A204.1 (cell line): Measurements from ENCODE around the gene SORT1.
"Not testable (repeated sequence)": the region's sequence is repeated elsewhere in the genome, so short reads cannot be mapped to it uniquely, and the experiment has no call there.

Experiments
- FAIRE-seq: peaks from 2 replicates; lab custom pipeline; 2012; peaks lifted over from hg19 to GRCh38; lab: Jason Lieb, UNC

Gene SORT1

DNA sequence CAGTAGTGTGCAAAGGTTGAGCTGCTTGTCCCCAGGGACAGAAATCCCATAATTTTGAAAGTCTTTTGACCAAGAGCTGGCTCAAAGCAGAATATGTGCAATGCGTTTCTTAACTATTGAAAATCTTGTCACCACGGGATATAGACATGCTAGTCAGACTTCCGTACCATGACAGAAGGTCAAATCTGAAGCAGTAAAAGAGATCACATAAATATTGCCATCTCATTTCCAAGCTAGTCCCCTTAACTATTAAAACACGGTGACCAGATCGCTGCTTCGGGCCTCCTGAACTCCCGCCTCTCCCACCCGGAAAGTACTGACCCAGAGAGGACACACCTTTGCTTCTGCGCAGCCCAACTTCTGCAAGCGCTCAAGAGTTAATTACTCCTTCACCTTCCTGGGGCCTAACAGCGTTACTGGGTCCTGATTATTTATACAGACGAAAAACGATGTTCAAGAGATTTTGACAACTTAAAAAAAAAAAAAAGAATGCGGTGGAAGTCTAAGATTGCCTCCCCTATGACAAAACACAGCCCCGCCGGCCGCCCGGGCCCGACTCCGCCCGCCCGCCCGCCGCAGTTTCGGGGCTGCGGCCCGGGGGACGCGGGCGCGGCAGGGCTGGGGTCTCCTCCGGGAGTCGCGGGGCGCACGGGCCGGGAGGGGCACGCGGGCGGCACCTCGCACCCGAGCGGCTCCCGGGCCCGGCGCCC lies 692 bp downstream of the SORT1 start:
- no peak for FAIRE-seq

DNA sequence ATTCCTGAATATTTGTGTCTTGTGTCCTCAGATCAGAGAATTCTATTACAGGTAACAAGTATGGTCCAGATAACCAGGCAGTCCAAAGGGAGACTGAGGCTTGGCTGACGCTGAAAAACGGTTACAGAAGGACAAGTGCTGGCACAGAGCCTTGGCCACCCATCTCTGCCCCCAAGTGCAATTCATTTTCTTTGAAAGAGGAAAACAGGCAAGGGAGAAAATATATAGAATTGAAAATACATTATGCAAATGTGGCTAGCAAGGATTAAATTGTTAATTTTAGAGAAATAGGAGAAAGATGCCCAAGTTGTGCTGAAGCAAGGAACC lies 1.2 kb downstream of the SORT1 start:
- no peak for FAIRE-seq

DNA sequence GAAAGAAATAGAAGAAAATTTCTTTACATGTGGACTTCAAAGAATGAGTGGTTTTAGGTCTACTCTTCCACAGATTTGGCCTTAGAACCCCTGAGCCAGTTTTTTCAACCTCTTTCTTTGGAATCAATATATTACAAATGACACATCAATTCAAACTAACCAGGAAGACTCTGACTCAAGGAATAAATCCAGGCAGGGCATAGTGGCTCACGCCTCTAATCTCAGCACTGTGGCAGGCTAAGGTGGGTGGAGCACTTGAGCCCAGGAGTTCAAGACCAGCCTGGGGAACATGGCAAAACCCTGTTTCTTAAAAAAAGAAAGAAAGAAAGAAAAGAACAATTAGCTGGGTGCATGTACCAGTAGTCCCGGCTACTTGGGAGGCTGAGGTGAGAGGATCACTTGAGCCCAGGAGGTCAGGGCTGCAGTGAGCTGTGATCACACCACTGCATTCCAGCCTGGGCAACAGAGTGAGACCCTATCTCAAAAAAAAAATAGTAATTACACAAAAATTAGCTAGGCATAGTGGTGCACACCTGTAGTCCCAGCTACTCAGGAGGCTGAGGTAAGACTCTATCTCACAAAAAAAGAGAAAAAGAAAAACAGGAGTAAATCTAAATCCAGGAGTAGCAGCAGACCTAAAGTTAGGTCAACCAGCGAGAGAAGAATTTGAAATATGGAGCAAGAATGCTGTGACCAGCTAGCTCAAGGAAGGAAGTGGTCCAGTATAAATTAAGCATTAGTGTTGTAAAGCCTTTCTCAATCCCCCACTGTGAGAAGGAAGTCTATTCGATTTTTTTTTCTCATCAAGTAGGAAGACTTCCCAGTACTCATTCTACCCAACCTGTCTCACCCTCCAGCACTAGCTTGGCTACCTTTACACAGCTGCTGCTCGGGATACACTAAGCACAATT lies 1.9 kb downstream of the SORT1 start:
- FAIRE-seq, result no peak

DNA sequence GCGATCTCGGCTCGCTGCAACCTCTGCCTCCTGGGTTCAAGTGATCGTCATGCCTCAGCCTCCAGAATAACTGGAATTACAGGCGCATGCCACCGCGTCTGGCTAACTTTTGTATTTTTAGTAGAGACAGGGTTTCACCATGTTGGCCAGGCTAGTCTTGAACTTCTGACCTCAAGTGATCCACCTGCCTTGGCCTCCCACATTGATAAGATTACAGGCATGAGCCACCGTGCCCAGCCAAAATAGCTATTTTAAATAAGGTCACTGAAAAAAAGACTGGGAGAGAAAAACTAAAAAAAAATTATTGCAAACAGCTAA lies 2.5 kb downstream of the SORT1 start:
- not testable (repeated sequence) for FAIRE-seq

DNA sequence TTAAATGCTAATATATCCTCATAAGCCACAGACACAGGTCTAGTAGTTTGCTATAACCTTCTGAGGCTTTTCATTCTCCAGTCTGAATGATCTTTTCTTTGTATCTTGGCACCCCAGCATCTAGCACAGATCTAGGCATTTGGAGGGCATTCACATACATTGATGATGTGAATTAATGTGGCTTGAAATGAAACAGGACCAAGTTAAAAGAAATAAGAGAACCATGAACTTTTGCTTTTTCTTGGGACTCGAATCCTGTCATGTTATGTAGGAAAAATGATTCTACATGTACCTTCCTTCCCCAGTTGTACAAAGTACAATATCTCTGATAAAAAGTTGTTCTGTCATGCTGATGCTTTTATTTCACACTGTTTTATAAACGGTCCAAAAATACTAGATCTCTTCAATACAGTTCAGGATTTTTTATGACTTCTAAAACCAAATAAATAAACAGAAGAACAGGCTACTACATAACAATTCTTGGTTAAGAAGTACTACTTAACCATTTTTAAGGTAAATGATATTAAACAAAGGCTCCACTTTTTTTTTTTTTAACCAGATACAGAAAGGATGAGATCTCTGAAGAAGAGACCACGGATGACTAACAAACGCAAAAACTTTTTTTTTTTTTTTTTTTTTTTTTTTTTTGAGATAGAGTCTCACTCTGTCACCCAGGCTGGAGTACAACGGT lies 3.0 kb downstream of the SORT1 start:
- FAIRE-seq, result no peak

DNA sequence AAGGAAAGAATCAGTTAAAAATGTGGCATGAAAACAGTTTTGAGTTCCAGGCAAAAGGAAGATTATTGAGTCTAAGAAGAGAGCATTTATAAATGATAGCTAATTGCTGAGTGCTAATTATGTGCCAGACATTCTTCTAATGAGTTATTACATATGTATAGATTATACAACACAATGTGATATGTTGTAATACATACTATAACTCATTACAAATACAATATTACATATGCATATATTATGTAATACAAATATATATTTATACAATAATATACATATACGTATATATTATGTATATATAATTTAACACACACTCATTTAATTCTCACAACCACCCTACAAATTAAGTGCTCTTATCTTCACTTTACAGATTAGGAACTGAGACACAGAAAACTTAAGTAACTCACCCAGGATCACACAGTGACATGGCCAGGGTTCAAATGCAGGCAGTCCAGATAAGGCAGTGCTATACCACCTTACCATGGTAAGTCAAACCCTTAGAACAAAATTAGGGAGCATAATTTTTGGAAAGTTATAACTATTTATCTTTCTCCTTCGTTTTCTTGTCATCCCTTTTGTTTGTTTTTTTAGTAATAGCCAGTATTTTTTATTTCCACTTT lies 4.0 kb downstream of the SORT1 start:
- no peak for FAIRE-seq

DNA sequence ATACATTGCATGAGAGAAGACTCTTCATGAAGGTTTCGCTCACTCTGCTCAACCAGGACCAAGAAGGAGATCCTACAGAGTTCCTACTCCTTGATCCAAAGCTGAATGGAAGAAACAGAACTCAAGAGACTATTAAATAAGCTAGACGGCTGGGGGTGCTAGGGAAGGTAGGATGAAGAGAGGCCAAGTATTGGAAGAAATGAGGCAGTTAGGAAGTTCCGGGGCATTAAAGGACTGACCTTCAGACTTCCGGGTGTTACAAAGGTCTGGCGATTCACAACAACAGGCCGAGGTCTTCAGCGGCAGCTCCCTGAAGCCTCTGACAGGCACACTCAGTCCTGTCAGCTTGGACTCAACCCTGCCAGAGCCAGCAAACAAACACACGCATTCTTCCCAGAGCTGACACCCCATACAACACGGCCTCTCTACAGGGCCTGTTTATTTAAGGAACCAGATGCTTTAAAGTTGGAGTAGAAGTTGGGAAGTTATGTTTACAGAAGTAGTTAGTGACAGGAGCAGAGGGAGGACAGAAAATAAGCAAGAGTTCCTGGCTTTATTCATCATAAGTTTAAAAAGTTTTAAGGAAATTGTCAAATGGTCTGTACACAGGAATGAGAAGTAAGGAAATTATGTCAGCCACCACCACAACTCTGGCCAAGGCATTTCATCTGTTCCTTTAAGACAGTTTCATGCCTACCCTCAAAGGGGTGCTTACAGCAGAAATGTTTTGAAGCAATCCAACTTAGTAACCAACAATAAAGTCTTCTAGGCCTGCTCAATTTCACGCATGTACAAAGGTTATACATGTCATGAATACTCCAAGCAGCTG lies 4.7 kb downstream of the SORT1 start:
- FAIRE-seq, result no peak

DNA sequence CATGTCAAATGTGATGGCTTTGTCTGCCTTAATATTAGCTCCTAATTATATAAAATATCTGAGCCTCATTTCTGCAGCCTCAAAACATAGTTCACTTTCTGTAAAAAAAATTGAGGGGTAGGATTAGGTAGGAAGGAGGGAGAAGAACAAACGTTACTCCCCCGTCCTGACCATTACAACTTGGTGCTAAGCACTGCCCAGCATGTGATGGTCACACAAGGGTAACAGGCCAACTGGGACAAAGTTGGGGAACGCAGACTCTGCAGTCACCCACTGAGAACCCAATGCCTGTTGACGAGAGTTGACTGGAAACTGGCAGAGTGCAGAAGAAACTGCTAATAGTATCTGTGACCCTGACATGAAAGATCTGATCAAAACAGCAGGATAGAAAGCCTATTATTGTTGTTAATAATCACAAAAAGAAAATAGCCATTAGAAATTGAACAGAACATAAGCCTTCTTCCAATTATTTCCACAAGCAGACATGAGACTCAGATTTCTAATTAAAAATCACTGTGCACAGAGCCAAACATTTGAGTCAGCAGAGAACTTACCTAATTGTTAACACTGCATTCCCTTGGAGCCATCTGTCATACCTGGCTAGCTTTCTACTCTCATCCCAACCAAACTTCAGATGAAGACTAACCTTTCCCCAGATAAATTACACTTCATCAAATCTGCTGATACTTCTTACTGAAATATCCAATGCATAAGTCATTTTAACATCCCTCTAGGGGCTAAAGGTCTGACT lies 5.5 kb downstream of the SORT1 start:
- FAIRE-seq, result no peak

DNA sequence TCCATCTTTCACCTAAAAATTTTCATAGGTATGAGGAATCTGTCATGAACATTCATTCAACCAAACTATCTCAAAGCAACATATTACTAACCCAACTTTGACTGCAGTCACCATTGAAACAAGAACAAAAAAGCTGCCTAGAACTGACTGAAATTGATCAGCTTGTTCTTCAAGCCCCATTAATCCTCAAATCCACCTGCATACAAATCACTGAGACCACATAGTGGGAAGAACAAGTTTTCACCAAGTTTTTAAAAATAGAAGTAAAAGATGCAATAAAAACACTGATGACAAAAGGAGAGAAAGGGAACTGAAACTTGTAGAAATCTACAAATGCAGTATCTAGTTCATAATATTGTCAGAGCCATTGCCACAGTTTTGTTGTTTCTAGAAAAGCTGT lies 6.1 kb downstream of the SORT1 start:
- FAIRE-seq, result no peak

DNA sequence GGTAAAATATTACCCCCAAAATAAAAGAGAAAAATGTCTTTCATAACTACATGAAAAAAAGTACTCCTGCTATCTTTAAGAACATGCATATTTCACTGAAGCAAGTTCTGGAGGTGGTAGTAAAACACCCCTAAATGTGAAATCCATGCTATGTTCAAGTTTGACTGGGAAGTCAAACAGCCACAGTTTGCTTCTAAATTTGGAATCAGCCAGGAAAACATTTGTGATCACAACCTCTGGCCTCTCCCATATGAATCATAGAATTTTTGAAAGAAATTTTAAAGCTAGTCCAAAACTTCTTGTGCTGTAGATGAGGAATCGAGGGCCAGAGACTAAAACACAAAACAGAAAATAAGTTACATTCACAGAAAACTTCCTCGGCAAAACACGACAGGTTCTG lies 6.6 kb downstream of the SORT1 start:
- FAIRE-seq, result no peak

DNA sequence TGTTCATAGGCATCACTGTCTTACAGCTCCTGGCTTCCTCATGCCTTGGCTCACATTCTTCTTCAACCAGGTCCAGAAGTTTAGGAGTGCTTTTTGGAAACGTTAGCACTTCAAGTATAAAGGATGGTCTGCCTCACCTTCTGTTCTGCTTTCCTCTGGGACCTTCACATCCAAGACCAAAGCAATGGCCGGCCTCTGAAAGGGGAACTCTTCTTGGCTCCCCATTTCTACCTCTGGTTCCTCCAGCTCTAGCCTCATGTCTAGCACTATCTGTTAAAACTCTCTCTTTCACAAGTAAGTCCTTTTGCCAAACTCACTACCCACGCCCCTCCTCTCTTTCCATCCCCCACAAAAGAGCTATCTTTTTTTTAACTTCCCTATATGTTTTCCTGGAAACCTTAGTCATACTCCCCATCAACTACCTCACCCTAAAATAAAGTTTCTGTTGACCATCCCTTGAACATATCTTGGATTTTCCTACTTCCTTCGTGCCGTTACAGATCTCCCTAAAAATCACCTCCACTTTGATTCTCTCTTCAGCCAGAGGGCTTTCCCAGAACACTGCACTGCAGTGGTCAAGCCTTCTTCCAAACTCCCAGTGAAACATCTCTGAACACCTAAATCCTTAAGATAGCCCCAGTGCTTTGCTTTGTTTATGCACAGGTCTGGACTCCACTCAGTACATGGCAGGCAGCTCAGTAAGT lies 7.9 kb downstream of the SORT1 start:
- FAIRE-seq, result no peak

DNA sequence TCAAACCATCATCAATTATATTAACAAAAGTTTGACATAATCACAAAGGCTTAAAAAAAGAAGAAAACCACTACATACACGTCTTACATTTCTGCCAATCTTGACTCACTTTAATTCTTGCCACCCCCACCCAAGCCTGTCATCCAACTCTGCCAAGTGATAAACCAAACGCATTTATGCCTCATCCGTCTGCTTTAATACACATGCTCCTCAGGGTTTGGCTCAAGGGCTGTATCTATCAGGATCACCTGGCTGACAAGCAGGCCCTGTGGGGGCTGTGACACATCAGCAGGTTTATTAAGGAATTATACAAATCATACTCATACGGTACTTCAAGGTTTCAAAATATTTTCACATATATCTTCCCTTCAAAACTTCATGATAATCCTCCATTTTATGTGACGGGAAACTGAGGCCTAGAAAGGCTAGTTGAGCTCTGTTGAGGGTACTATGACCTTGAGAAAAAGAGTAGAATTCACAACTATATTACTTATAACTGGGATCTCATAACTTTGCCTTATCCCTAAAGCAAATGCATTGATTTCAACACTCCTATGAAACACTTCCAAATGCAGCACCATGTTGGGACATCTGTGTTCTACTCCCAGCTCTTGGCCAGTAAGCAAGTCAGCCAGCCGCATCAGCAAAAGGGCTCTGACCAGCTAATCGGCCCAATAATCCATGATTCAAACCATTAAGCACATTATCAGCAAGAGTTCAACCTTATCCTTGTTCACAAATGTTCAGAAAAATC lies 8.7 kb downstream of the SORT1 start:
- no peak for FAIRE-seq

DNA sequence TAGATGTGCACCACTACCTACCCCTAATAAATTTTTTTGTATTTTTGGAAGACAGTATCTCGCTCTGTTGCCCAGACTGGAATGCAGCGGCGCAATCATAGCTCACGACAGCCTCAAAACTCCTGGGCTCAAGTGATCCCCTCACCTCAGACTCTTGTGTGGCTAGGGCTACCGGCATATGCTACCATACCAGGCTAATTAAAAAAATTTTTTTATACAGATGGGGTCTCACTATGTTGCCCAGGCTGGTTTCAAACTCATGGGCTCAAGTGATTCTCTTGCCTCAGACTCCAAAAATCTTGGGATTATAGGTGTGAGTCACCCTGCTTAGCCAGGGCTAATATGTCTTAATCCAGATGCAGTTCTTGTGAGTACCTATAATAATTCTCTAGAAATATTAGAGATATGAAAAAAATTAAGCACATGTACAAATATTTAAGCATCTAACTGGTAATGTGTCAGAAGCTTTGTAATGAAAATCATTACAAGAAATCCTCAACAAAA lies 9.5 kb downstream of the SORT1 start:
- FAIRE-seq, result no peak

DNA sequence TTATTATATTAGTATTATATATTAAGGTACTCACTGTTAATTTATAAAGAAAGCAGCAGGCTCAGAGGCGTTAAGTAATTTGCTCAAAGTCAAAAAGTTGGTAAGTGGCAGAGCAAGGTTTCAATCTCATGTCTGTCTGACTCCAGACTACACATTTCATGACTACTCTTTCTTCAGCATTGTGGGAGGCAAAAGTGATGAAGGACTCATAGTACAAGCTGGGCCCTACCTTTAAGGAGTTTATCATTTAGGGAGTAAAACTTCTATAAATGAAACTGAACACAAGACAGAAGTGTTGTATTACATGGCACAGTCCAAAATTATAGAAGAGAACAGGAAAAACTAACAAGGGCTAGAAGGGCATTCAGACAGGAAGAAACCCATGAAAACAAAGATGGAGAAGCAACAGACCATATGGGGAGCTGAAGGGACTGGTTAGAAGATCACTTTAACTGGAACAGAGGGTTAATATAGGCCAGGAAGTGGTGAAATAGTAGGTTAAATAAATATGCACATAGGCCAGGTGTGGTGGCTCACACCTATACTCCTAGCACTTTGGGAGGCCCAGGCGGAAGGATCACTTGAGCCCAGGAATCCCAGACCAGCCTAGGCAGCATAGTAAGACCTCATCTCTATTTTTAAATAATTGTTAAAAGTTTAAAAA lies 11.5 kb downstream of the SORT1 start:
- no peak for FAIRE-seq

DNA sequence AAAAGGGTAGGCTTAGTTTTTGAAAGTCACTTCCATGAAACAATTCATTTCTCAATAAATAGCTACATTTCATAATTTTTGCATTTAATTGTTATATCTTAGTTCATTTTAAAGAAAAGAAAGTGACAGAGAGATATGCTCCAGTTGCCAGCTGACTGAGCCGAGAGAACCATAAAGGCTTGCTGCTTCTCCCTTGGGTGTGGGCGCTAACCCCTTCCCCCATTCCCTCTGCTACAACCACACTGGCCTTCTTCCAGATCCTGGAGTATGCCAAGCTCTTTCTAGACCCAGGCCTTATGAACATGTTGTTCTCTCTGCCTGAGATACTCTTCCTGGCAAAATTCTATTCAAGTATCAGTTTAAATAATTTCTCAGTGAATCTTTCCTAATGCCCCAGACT lies 12.3 kb downstream of the SORT1 start:
- FAIRE-seq, result no peak

DNA sequence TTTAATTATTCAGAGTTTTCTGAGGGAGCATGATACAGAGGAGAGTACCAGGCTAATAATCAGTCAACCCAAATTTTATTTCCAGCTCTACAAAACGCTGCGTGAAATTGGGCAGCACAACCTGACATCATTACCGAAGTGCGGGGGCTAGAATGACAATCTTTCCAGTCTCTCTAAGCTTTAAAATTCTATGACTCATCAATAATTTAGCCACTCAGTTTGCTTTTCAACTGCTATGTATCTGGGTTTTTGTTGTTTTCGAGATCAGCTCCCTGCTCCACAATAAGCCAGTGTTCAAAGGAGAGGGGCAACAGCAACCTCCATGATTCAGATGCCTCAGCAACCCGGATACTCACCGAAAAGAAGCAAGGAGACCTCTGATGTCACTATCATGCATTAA lies 13.9 kb downstream of the SORT1 start:
- no peak for FAIRE-seq

DNA sequence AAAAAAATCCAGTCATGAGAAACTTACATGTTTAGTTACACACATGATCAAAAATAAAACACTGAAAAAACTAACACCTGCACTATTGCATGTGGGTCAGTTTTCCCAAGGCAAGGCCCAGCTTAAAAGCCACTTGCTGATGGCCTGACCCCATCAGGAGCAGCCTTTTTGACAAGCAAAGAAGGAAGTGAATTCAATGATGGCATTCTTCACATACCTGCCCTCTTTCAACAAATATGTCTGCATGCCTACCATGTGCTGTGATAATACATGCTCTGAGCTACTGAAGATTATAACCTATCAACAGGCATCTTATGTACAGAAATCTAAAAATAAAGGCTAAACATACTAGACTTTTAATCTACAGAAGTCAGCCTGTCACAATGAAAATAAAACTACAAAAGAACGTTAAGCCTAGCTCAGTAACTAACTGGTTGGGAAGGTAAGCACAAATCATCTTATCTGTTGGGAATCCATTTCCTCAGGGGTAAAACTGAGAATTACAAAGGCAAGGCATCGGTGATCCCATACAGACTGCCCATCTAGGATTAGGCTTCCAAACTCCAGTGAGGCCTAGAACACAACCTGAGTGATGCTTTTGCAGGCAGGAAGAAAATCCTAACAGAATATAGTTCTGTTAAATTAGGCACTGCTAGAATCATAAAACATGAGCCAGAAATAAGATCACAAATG lies 14.5 kb downstream of the SORT1 start:
- FAIRE-seq, result no peak

DNA sequence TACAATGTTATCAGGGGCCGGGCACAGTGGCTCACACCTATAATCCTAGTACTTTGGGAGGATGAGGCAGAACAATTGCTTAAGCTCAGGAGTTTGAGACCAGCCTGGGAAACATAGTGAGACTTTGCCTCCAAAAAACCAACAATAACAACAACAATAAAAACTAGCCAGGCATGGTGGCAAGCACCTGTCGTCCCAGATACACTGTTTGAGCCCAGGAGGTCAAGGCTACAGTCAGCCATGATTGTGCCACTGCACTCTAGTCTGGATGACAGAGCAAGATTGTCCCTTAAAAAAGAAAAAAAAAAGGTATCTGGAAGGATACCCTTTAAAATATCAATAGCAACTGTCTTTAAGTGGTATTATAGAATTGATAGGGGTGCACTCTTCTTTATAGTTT lies 16.1 kb downstream of the SORT1 start:
- FAIRE-seq, result no peak

DNA sequence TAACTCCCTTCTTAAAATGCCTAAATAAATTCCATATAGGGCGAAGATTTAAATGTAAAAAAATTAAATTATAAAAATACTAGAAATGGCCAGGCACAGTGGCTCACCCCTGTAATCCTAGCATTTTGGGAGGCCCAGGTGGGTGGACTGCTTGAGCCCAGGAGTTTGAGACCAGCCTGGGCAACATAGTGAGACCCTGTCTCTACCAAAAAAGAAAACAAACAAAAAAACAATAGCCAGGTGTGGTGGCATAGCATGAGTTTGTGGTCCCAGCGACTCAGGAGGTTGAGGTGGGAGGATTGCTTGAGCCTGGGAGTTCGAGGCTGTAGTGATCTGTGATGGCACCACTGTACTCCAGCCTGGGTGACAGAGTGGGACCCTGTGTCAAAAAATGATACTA lies 17.8 kb downstream of the SORT1 start:
- FAIRE-seq, result no peak
